SK-N-DZ (cell line): ENCODE data around the gene RASGRP3. TPM values are rescaled to one million over a fixed set of nuclear protein-coding genes. Genes with fewer than 3 reads are reported as not detected.
"Not testable (repeated sequence)": the region's sequence is repeated elsewhere in the genome, so short reads cannot be mapped to it uniquely, and the experiment has no call there.

Source experiments
- DNase-seq: peaks from one replicate; pipeline ENCODE4 v3.0.0-alpha.2; 2015; ENCODE audit warnings: low spot score
- polyA plus RNA-seq, 2 experiments: library from polyadenylated mRNA; depleted of rRNA; stranded (reverse); fragments of >200 nt; gene quantifications; 2 replicates each; pipeline ENCODE4 v1.2.3, GENCODE V29; 2014

RASGRP3 gene
- not detected in 2 replicates for polyA plus RNA-seq (2014; cell fraction: cytosol; rRNA removed)
- polyA plus RNA-seq (2014; cell fraction: nucleus; rRNA removed) = not detected in 2 replicates

- DNase-seq = peak; percentile 17
Measured at GRCh38 chr2:33476131-33476792, at the start of gene RASGRP3. RASGRP3 (plus strand) TSS chr2:33476649; CDS start chr2:33515137, 38,488 bp downstream.

GRCh38 chr2:33426666-33427231 is 49.7 kb upstream of the RASGRP3 start:
- DNase-seq = no peak

GRCh38 chr2:33430077-33430476 is 46.4 kb upstream of the RASGRP3 start:
- no peak for DNase-seq

- DNase-seq = no peak
Measured at GRCh38 chr2:33430856-33431255, 45.6 kb upstream of the RASGRP3 start.

- DNase-seq = no peak
Measured at GRCh38 chr2:33432871-33433270, 43.6 kb upstream of the RASGRP3 start.

GRCh38 chr2:33433279-33434235 is 42.9 kb upstream of the RASGRP3 start:
- no peak for DNase-seq

- no peak for DNase-seq
Measured at GRCh38 chr2:33435518-33435917, 40.9 kb upstream of the RASGRP3 start.

GRCh38 chr2:33436083-33436482 is 40.4 kb upstream of the RASGRP3 start:
- DNase-seq = no peak

- no peak for DNase-seq
Measured at GRCh38 chr2:33437297-33437696, 39.2 kb upstream of the RASGRP3 start.

- DNase-seq = no peak
Measured at GRCh38 chr2:33437815-33438214, 38.6 kb upstream of the RASGRP3 start.

- peak; percentile 9 for DNase-seq
Measured at GRCh38 chr2:33441235-33441810, 35.1 kb upstream of the RASGRP3 start.

- DNase-seq = not testable (repeated sequence)
Measured at GRCh38 chr2:33442052-33442451, 34.4 kb upstream of the RASGRP3 start.

- DNase-seq = no peak
Measured at GRCh38 chr2:33442528-33443079, 33.8 kb upstream of the RASGRP3 start.

GRCh38 chr2:33443274-33443829 is 33.1 kb upstream of the RASGRP3 start:
- no peak for DNase-seq

- DNase-seq = no peak
Measured at GRCh38 chr2:33444967-33445366, 31.5 kb upstream of the RASGRP3 start.

- DNase-seq = no peak
Measured at GRCh38 chr2:33448220-33448899, 28.1 kb upstream of the RASGRP3 start.

GRCh38 chr2:33451214-33451613 is 25.2 kb upstream of the RASGRP3 start:
- no peak for DNase-seq

- DNase-seq = no peak
Measured at GRCh38 chr2:33451825-33452224, 24.6 kb upstream of the RASGRP3 start.

- DNase-seq = no peak
Measured at GRCh38 chr2:33452545-33452944, 23.9 kb upstream of the RASGRP3 start.

- DNase-seq = no peak
Measured at GRCh38 chr2:33453905-33454479, 22.5 kb upstream of the RASGRP3 start.
